Fibroblast of lung (primary cell): ENCODE results near the gene KCNT1.

ENCODE experiments used
- EZH2 ChIP-seq: IDR thresholded peaks from 2 replicates; pipeline ENCODE4 v1.5.1; 2012; ENCODE audit warnings: low read length, control low read depth, mild to moderate bottlenecking; ENCODE audit errors: missing control alignments
- TF ChIP-seq, protein P1 (sequence below), 2 donors: IDR thresholded peaks in 1 of 2; conservative IDR thresholded peaks in 1 of 2; 1 replicate in 1 of 2; 2 replicates in 1 of 2; pipeline ENCODE4 v1.5.1; 2011 to 2012; ENCODE audit warnings: low read length in 2 of 2, control low read depth in 1 of 2, inconsistent platforms in 1 of 2, low read depth in 1 of 2, mild to moderate bottlenecking in 1 of 2

DNA sequence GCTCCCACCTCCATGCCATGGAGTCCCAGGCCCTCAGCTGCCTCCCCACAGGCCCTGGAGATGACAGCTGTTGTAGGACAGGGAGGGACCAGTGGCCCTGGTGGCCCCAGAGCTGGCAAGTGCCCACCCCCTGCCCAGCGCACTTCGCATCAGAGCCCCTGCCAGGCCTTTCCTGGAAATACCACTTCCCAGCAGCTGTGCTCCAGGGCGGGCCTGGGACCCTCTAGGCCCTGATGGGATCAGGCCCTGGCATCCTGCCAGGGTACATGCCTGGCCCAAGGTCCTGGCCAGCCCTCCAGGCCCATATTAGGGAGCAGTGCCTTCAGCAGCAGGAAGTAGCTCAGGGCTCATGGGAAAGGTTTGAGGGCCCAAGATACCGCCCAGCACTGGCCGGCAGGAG lies 2.5 kb downstream of the KCNT1 start:
- TF ChIP-seq, protein P1, sequence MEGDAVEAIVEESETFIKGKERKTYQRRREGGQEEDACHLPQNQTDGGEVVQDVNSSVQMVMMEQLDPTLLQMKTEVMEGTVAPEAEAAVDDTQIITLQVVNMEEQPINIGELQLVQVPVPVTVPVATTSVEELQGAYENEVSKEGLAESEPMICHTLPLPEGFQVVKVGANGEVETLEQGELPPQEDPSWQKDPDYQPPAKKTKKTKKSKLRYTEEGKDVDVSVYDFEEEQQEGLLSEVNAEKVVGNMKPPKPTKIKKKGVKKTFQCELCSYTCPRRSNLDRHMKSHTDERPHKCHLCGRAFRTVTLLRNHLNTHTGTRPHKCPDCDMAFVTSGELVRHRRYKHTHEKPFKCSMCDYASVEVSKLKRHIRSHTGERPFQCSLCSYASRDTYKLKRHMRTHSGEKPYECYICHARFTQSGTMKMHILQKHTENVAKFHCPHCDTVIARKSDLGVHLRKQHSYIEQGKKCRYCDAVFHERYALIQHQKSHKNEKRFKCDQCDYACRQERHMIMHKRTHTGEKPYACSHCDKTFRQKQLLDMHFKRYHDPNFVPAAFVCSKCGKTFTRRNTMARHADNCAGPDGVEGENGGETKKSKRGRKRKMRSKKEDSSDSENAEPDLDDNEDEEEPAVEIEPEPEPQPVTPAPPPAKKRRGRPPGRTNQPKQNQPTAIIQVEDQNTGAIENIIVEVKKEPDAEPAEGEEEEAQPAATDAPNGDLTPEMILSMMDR (conservative IDR thresholded peaks at IDR 0.05 in 1 of 2, IDR thresholded peaks at IDR 0.05 in 1 of 2; ENCODE audit: low read depth in 1 of 2, low read length in 2 of 2) = no peak
- TF ChIP-seq EZH2 = no peak
